OCI-LY3 (cell line): ENCODE results near the gene OR5H6.

Experiments used
- H2AFZ ChIP-seq: fragments of 200-600, 300-600 bp; shearing (Covaris generic); 2 replicates; pipeline ENCODE4 v1.6.0; 2014; ENCODE audit warnings: antibody characterized with exemption, low read depth, low read length
- H3K27ac ChIP-seq: fragments of 200-600, 300-600 bp; sonication (generic); 2 replicates; pipeline ENCODE4 v1.5.1; 2014; ENCODE audit warnings: mild to moderate bottlenecking, low read length, moderate library complexity, mixed read lengths
- H3K27me3 ChIP-seq: fragments of 200-600, 300-600 bp; sonication (generic); 2 replicates; pipeline ENCODE4 v1.6.1; 2014; ENCODE audit warnings: low read depth, low read length, mixed read lengths
- H3K36me3 ChIP-seq: fragments of 200-600, 300-600 bp; sonication (generic); replicated peaks from 2 replicates; pipeline ENCODE3; 2014; ENCODE audit warnings: low read depth, low read length, mixed read lengths
- H3K4me1 ChIP-seq: fragments of 300-600, 200-600 bp; sonication (generic); 2 replicates; pipeline ENCODE4 v1.6.1; 2014; ENCODE audit warnings: low read length, mixed read lengths
- H3K4me2 ChIP-seq: fragments of 200-600, 300-600 bp; sonication (generic); 2 replicates; pipeline ENCODE4 v1.6.1; 2014; ENCODE audit warnings: low read length, mixed read lengths
- H3K4me3 ChIP-seq: fragments of 300-600, 200-600 bp; sonication (generic); 2 replicates; pipeline ENCODE4 v1.5.1; 2014; ENCODE audit warnings: antibody characterized with exemption, mild to moderate bottlenecking, low read length, moderate library complexity
- H3K79me2 ChIP-seq: fragments of 300-600, 200-600 bp; shearing (Covaris generic); 2 replicates; pipeline ENCODE4 v1.6.1; 2014; ENCODE audit warnings: mild to moderate bottlenecking, low read length, mixed read lengths
- H3K9ac ChIP-seq: fragments of 300-600, 200-600 bp; shearing (Covaris generic); 2 replicates; pipeline ENCODE4 v1.6.0; 2014; ENCODE audit warnings: mild to moderate bottlenecking, low read length, moderate library complexity
- H3K9me3 ChIP-seq: fragments of 200-600, 300-600 bp; shearing (Covaris generic); 2 replicates; pipeline ENCODE4 v1.6.1; 2014; ENCODE audit warnings: low read length, mixed read lengths; ENCODE audit not compliant: insufficient read depth
- H4K20me1 ChIP-seq: fragments of 200-600, 300-600 bp; sonication (generic); 2 replicates; pipeline ENCODE4 v1.6.1; 2016; ENCODE audit warnings: low read length, mixed read lengths; ENCODE audit not compliant: insufficient read depth
- CTCF ChIP-seq: fragments of 200-600, 300-600 bp; sonication (generic); IDR thresholded peaks from 2 replicates; pipeline ENCODE4 v1.5.1; 2014; ENCODE audit warnings: antibody characterized with exemption, low read length, low read depth
- EZH2phosphoT487 ChIP-seq: fragments of 200-600 bp; shearing (Covaris generic); IDR thresholded peaks from 2 replicates; pipeline ENCODE4 v1.6.1; 2018; ENCODE audit warnings: antibody characterized with exemption, mixed run types, low read depth

Gene OR5H6

DNA sequence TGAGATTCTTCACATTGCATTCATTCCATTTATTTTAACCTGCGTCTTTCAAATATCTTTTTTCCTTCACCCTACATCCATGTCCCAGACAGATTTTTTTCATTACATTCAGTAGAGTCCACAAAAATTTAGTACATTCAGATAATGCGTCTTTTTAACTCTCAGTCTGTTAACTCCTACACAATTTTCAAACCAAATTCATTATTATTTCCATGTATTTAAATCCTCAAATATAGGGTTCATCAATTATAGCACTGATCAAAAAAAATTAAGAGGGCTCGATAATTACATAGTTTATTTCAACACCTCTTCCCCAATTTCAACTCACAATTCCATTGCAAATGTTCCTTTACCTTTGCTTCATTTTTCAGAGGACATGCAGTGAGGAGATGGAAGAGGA, at the start of gene OR5H6:
Gene OR5H6 (plus strand): TSS at position 301 of the 400 bp plus-strand sequence. CDS start 89 bp downstream, at position 390.
- Histone ChIP-seq H3K4me1 (no peaks in the 10 kb centered on the region), H3K79me2 (no peaks in the 10 kb centered on the region), H3K27me3 (no peaks in the 10 kb centered on the region), H3K4me2 (no peak within 1 kb of the TSS), H4K20me1 (no peaks in the 10 kb centered on the region), H3K9me3 (no peaks in the 10 kb centered on the region), H3K4me3 (no peak within 1 kb of the TSS), H3K36me3 (no peaks in the 10 kb centered on the region), H3K27ac (no peak within 1 kb of the TSS), H2AFZ (no peak within 1 kb of the TSS), H3K9ac (no peak within 1 kb of the TSS)
- TF ChIP-seq EZH2phosphoT487 = no peak
- no peak for TF ChIP-seq CTCF

DNA sequence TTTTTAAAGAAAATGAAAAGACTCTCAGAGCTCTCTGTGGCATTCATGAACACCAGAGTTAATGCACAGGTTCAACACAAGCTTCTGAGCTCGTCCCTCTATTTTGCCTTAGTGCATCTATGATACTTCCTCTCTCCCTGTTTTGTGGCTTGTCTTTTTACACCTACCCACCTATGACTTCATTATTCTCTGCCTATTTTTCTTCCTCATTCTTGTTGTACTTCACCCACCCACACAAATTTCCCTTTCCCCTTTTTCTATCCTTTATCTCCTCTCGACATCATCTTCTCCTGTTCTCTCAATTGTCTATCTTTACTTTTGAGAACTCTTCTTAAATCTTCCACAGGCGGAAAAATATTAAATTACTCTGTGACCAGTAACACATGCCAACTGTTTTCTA, 49.0 kb upstream of the OR5H6 start:
- Histone ChIP-seq H2AFZ (no peak overlapping the region), H3K4me1 (no peaks in the 10 kb centered on the region), H3K79me2 (no peaks in the 10 kb centered on the region), H3K27ac (no peak overlapping the region), H3K36me3 (no peaks in the 10 kb centered on the region), H3K4me2 (no peak overlapping the region), H3K4me3 (no peak overlapping the region), H4K20me1 (no peaks in the 10 kb centered on the region), H3K9me3 (no peaks in the 10 kb centered on the region), H3K27me3 (no peaks in the 10 kb centered on the region), H3K9ac (no peak overlapping the region)
- TF ChIP-seq EZH2phosphoT487 (no peak), CTCF (no peak)

DNA sequence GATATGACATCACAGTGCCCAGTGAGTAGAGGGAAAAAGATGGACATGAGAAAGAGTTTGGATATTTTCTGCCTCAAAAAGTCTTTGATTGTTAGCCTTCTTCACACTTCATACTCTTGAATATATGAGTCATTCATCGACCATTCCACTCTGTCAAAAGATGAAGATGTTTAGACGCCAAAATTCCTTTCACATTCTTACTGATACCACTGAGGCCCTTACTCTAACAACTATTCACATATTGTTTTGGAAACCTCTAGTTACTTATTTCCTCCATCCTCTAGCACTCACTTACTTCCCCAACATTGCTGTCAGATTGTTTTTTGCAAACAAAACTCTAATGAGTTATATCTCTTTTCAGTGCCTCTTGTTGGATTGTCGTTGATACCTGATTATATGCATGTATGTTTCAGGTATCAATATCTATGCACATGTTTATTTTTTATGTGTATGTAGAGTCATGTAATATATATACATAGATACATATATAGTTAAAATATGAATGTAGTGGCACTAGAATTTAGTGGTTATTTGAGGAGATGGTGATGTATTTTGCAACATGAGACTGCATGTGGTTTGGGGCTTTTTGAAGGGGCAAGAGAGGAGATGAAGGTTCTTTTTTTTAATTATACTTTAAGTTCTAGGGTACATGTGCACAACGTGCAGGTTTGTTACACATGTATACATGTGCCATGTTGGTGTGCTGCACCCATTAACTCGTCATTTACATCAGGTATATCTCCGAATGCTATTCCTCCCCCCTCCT, 40.0 kb upstream of the OR5H6 start:
- no peak for TF ChIP-seq EZH2phosphoT487
- TF ChIP-seq CTCF = no peak
- Histone ChIP-seq H3K4me1 (no peaks in the 10 kb centered on the region), H3K27me3 (no peaks in the 10 kb centered on the region)

DNA sequence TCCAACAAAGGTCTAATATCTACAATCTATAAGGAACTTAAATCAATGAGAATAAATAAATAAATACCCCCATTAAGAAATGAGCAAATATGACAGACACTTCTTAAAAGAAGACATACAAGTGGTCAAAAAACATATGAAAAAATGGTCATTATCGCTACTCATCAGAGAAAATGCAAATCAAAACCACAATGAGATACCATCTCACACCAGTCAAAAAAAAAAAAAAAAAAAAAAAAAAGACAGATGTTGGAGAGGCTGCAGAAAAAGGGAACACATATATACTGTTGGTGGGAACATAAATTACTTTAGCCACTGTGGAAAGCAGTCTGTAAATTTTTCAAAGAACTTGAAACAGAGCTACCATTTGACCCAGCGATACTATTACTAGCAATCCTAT, 31.6 kb upstream of the OR5H6 start:
- H3K27ac ChIP-seq = no peak overlapping the region
- no peaks in the 10 kb centered on the region for H3K27me3 ChIP-seq
- no peak overlapping the region for H3K9ac ChIP-seq
- H3K4me3 ChIP-seq = no peak overlapping the region
- H3K36me3 ChIP-seq = no peaks in the 10 kb centered on the region
- H4K20me1 ChIP-seq = no peaks in the 10 kb centered on the region
- TF ChIP-seq EZH2phosphoT487 = no peak
- TF ChIP-seq CTCF = no peak
- H3K4me2 ChIP-seq = no peak overlapping the region
- no peaks in the 10 kb centered on the region for H3K79me2 ChIP-seq
- H2AFZ ChIP-seq = no peak overlapping the region
- H3K9me3 ChIP-seq = no peaks in the 10 kb centered on the region
- H3K4me1 ChIP-seq = peaks cover 13% of the 10 kb centered on the region

More for the DNA sequence above, 40.0 kb upstream of the OR5H6 start:
- no peaks in the 10 kb centered on the region for H4K20me1 ChIP-seq
- H3K79me2 ChIP-seq = no peaks in the 10 kb centered on the region
- H3K4me3 ChIP-seq = no peak overlapping the region
- H2AFZ ChIP-seq = no peak overlapping the region
- no peak overlapping the region for H3K9ac ChIP-seq
- no peak overlapping the region for H3K4me2 ChIP-seq
- H3K36me3 ChIP-seq = no peaks in the 10 kb centered on the region
- no peak overlapping the region for H3K27ac ChIP-seq
- H3K9me3 ChIP-seq = no peaks in the 10 kb centered on the region
